Tibial nerve (tissue), 4 donors: ENCODE results near the gene PGLYRP4.

Experiments
- CTCF ChIP-seq, 5 experiments: fragments of 200-600 bp in 3 of 5; fragments of 450-650 bp in 2 of 5; sonication (generic) in 3 of 5; IDR thresholded peaks; one replicate each; pipeline ENCODE4 v1.5.1; 2016 to 2019; ENCODE audit warnings: antibody characterized with exemption in 5 of 5, mild to moderate bottlenecking in 3 of 5, moderate library complexity in 2 of 5
- EP300 ChIP-seq, 2 donors: sonication (generic); formaldehyde crosslinking; IDR thresholded peaks; one replicate each; pipeline ENCODE4 v1.6.1; 2017; ENCODE audit warnings: antibody characterized with exemption in 2 of 2, mild to moderate bottlenecking in 1 of 2
- POLR2A ChIP-seq, 2 donors: fragments of 450-650 bp; IDR thresholded peaks; one replicate each; pipeline ENCODE4 v1.6.1; 2017; ENCODE audit warnings: antibody characterized with exemption in 2 of 2, mild to moderate bottlenecking in 2 of 2, moderate library complexity in 2 of 2

DNA sequence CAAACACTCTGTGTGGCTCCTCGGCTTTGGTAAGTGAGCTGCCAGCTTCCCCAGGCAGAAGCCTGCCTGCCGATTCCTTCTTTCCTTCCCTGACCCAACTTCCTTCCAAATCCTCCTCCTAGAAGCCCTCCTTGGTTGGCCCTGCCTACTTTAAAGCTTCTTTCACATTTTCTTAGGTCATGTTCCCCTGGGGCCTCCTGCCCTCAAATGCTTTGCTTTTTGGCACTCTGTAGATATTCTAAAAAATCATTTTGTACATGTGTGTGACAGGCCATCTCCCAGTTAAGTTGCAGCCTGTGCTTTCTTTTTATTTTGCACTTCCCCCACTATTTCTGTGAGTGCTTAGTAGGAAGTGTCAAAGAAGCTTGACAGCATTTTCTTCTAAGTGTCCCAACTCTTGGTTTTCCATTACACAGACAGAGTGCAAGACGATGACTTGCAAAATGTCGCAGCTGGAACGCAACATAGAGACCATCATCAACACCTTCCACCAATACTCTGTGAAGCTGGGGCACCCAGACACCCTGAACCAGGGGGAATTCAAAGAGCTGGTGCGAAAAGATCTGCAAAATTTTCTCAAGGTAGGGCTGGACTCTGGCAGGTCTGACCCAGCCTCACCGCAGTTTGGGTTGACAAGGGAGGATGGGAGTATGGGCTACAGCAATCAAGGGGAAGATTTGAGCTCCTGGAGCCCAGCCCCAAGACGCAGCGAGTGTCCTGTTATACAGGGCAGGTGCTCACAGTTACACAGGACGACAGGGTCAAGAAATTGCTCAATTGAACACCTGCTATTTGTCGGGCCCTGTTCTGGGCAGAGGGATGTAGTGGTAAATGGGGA lies 9.4 kb upstream of the PGLYRP4 start, which contains the start of gene S100A9:
- TF ChIP-seq EP300 (IDR thresholded peaks at IDR 0.05) (no peak), CTCF (IDR thresholded peaks at IDR 0.05) (no peak), POLR2A (IDR thresholded peaks at IDR 0.05) (no peak)
